Ishikawa (cell line): ENCODE measurements around the gene KLHL28.

Experiments used
- CEBPB ChIP-seq: IDR thresholded peaks from 2 replicates; pipeline ENCODE4 v1.6.1; 2012
- CREB1 ChIP-seq: IDR thresholded peaks from 2 replicates; pipeline ENCODE4 v1.6.1; 2012; ENCODE audit warnings: low read depth
- EGR1 ChIP-seq: IDR thresholded peaks from 2 replicates; pipeline ENCODE4 v1.6.1; 2012
- EP300 ChIP-seq: IDR thresholded peaks from 2 replicates; pipeline ENCODE4 v1.6.1; 2012; ENCODE audit warnings: borderline replicate concordance
- FOXM1 ChIP-seq: IDR thresholded peaks from 2 replicates; pipeline ENCODE4 v1.6.1; 2012; ENCODE audit warnings: low read depth, borderline replicate concordance
- MAX ChIP-seq: IDR thresholded peaks from 2 replicates; pipeline ENCODE4 v1.6.1; 2012
- NFIC ChIP-seq: IDR thresholded peaks from 2 replicates; pipeline ENCODE4 v1.6.1; 2012
- RAD21 ChIP-seq: IDR thresholded peaks from 2 replicates; pipeline ENCODE4 v1.6.1; 2012; ENCODE audit warnings: low read depth
- REST ChIP-seq: IDR thresholded peaks from 2 replicates; pipeline ENCODE4 v1.6.1; 2012; ENCODE audit warnings: low read depth, mild to moderate bottlenecking
- TAF1 ChIP-seq: IDR thresholded peaks from 2 replicates; pipeline ENCODE4 v1.6.1; 2012; ENCODE audit warnings: low read depth, mild to moderate bottlenecking
- TCF12 ChIP-seq: IDR thresholded peaks from 2 replicates; pipeline ENCODE4 v1.6.1; 2012; ENCODE audit warnings: low read depth
- USF1 ChIP-seq: IDR thresholded peaks from 2 replicates; pipeline ENCODE4 v1.6.1; 2012
- YY1 ChIP-seq: IDR thresholded peaks from 2 replicates; pipeline ENCODE4 v1.6.1; 2012; ENCODE audit warnings: low read depth
- ZBTB7A ChIP-seq: IDR thresholded peaks from 2 replicates; pipeline ENCODE4 v1.6.1; 2012; ENCODE audit warnings: low read depth

- no peak for TF ChIP-seq REST
- no peak for TF ChIP-seq FOXM1
- no peak for TF ChIP-seq USF1
- TF ChIP-seq MAX, result no peak
- TF ChIP-seq EP300, result no peak
- TF ChIP-seq NFIC, result no peak
- no peak for TF ChIP-seq EGR1
- TF ChIP-seq CEBPB, result no peak
- no peak for TF ChIP-seq TCF12
- no peak for TF ChIP-seq RAD21
- TF ChIP-seq YY1, result no peak
- no peak for TF ChIP-seq TAF1
- no peak for TF ChIP-seq ZBTB7A
- TF ChIP-seq CREB1, result no peak
These were observed 9.2 kb upstream of the KLHL28 start for GRCh38 chr14:44970907-44971306.
